Endothelial cell of umbilical vein (primary cell): Measurements from ENCODE around the gene PCDHGA6. TPM values are rescaled to one million over a fixed set of nuclear protein-coding genes. Genes with fewer than 3 reads are reported as not detected.

Experiments
- BruUV-seq: library from RNA; stranded (reverse); fragments of 400-500 nt; replicated peaks from 2 replicates; lab custom pipeline; 2021; lab: Mats Ljungman, UMichigan
- CTCF ChIA-PET: fragments of 300-600, 350-600 bp; sonication (Branson Sonifier 250); formaldehyde crosslinking; loops from one replicate; lab custom pipeline; 2021; ENCODE audit warnings: antibody characterized with exemption, inconsistent platforms; lab: Charles Lee
- POLR2A ChIA-PET: fragments of 300-600, 350-600 bp; sonication (Branson Sonifier 250); formaldehyde crosslinking; loops from one replicate; lab custom pipeline; 2021; ENCODE audit warnings: antibody characterized with exemption, inconsistent platforms; lab: Charles Lee
- DNase-seq: peaks from one replicate; pipeline ENCODE4 v3.0.0-alpha.2; 2011; ENCODE audit warnings: low read depth, low spot score
- FAIRE-seq: peaks from 2 replicates; lab custom pipeline; 2011; peaks lifted over from hg19 to GRCh38; lab: Jason Lieb, UNC
- H2AFZ ChIP-seq: 2 replicates; pipeline ENCODE4 v1.6.0; 2012; ENCODE audit warnings: low read depth, low read length, control low read depth, inconsistent platforms
- H3K27ac ChIP-seq: 2 replicates; pipeline ENCODE4 v1.5.1; 2011; ENCODE audit warnings: low read depth, mild to moderate bottlenecking, control low read depth, low read length, moderate library complexity; ENCODE audit not compliant: insufficient read depth
- H3K27me3 ChIP-seq, 2 experiments: 2 replicates each; pipeline versions ENCODE4 v1.6.0 to v1.6.1; 2011; ENCODE audit warnings: low read length in 2 of 2, mixed read lengths in 1 of 2; ENCODE audit not compliant: control insufficient read depth in 2 of 2, insufficient read depth in 2 of 2
- H3K36me3 ChIP-seq, 2 experiments: 2 replicates in 1 of 2; 3 replicates in 1 of 2; pipeline ENCODE4 v1.5.1; 2011; ENCODE audit warnings: low read length in 2 of 2, mild to moderate bottlenecking in 1 of 2, moderate library complexity in 1 of 2; ENCODE audit not compliant: control insufficient read depth in 2 of 2, insufficient read depth in 2 of 2; ENCODE audit errors: extremely low read depth in 1 of 2
- H3K4me1 ChIP-seq: 3 replicates; pipeline ENCODE4 v1.5.1; 2011; ENCODE audit warnings: mild to moderate bottlenecking, low read length; ENCODE audit not compliant: control insufficient read depth, insufficient read depth; ENCODE audit errors: extremely low read depth
- H3K4me2 ChIP-seq: 2 replicates; pipeline ENCODE4 v1.6.1; 2011; ENCODE audit warnings: low read length, control low read depth, mixed read lengths; ENCODE audit not compliant: insufficient read depth
- H3K4me3 ChIP-seq, 3 experiments: fragments of 200-600 bp in 1 of 3; sonication (generic), shearing (Covaris generic) in 1 of 3; replicated peaks in 1 of 3; 2 replicates each; pipeline ENCODE4 v1.5.1; 2011 to 2016; ENCODE audit warnings: control low read depth in 3 of 3, low read length in 3 of 3, mild to moderate bottlenecking in 2 of 3, inconsistent platforms in 1 of 3, low read depth in 1 of 3, moderate library complexity in 1 of 3; ENCODE audit not compliant: insufficient read depth in 1 of 3
- H3K79me2 ChIP-seq: 2 replicates; pipeline ENCODE4 v1.6.0; 2012; ENCODE audit warnings: low read length, inconsistent platforms; ENCODE audit not compliant: control insufficient read depth, insufficient read depth
- H3K9ac ChIP-seq: replicated peaks from 2 replicates; pipeline ENCODE3; 2011; ENCODE audit warnings: low read length, control low read depth; ENCODE audit not compliant: insufficient read depth; ENCODE audit errors: extremely low read depth
- H3K9me1 ChIP-seq: replicated peaks from 3 replicates; pipeline ENCODE4 v1.6.0; 2011; ENCODE audit warnings: mild to moderate bottlenecking, low read length; ENCODE audit not compliant: control insufficient read depth, insufficient read depth; ENCODE audit errors: extremely low read depth
- H3K9me3 ChIP-seq: replicated peaks from 2 replicates; pipeline ENCODE4 v1.5.1; 2012; ENCODE audit warnings: low read length, inconsistent platforms; ENCODE audit not compliant: control insufficient read depth, insufficient read depth
- H4K20me1 ChIP-seq: replicated peaks from 2 replicates; pipeline ENCODE3; 2011; ENCODE audit warnings: mild to moderate bottlenecking, low read length; ENCODE audit not compliant: control insufficient read depth, insufficient read depth; ENCODE audit errors: extremely low read depth
- EZH2 ChIP-seq: IDR thresholded peaks from 2 replicates; pipeline ENCODE4 v1.6.1; 2012; ENCODE audit warnings: borderline replicate concordance, low read depth, mild to moderate bottlenecking, moderate library complexity, low read length, inconsistent platforms; ENCODE audit not compliant: severe bottlenecking
- FOS ChIP-seq: IDR thresholded peaks from 2 replicates; pipeline ENCODE4 v1.6.1; 2011; ENCODE audit warnings: mild to moderate bottlenecking, low read length, moderate library complexity, borderline replicate concordance; ENCODE audit not compliant: insufficient read depth
- GATA2 ChIP-seq: IDR thresholded peaks from 2 replicates; pipeline ENCODE4 v1.7.0; 2011; ENCODE audit warnings: low read depth, mild to moderate bottlenecking, moderate library complexity, mixed read lengths, low read length; ENCODE audit not compliant: insufficient read length, insufficient read depth
- JUN ChIP-seq: IDR thresholded peaks from 2 replicates; pipeline ENCODE4 v1.6.1; 2011; ENCODE audit warnings: borderline replicate concordance, low read depth; ENCODE audit not compliant: insufficient read length, insufficient read depth
- MYC ChIP-seq: IDR thresholded peaks from one replicate; pipeline ENCODE4 v1.6.1; 2011; ENCODE audit warnings: mild to moderate bottlenecking, low read depth, low read length
- POLR2A ChIP-seq: IDR thresholded peaks from 2 replicates; pipeline ENCODE4 v1.6.1; 2012; ENCODE audit warnings: low read depth, mild to moderate bottlenecking, control low read depth, low read length
- POLR2AphosphoS5 ChIP-seq: IDR thresholded peaks from 2 replicates; pipeline ENCODE4 v1.6.1; 2012; ENCODE audit warnings: low read depth, mild to moderate bottlenecking, control low read depth, low read length, moderate library complexity; ENCODE audit not compliant: insufficient read depth
- dilution Hi-C: fragments of 300-500 bp; cut with MboI; formaldehyde crosslinking; loops from one replicate; pipeline ENCODE4 v1.15.0; 2019; ENCODE audit warnings: low sequenced_read_pairs; ENCODE audit not compliant: extremely low pct_ligation_motif_present
- intact Hi-C: fragments of 100-400 bp; cut with micrococcal nuclease; formaldehyde crosslinking; loops from one replicate; pipeline ENCODE4 v1.10.0; 2022
- polyA plus RNA-seq, 4 experiments: library from polyadenylated mRNA; depleted of rRNA in 3 of 4; stranded (reverse) in 3 of 4; unstranded in 1 of 4; fragments of >200 nt; gene quantifications; 2 replicates each; pipeline versions ENCODE4 v1.2.1 to v1.2.3, GENCODE V29; 2011 to 2012; ENCODE audit warnings: missing spikeins in 1 of 4
- total RNA-seq: library from RNA; stranded (reverse); gene quantifications from 2 replicates; pipeline ENCODE4 v1.2.3, GENCODE V29; 2021
- TF ChIP-seq, protein P1 (sequence below): IDR thresholded peaks from 2 replicates; pipeline ENCODE4 v1.6.1; 2011; ENCODE audit not compliant: insufficient read depth, insufficient read length
- TF ChIP-seq, protein P2 (sequence below), 2 donors: IDR thresholded peaks; 1 replicate in 1 of 2; 2 replicates in 1 of 2; pipeline ENCODE4 v1.5.1; 2011; ENCODE audit warnings: low read length in 2 of 2, mild to moderate bottlenecking in 2 of 2, moderate library complexity in 2 of 2, control low read depth in 1 of 2, inconsistent platforms in 1 of 2, low read depth in 1 of 2; ENCODE audit not compliant: insufficient read depth in 1 of 2; ENCODE audit errors: extremely low read depth in 1 of 2

PCDHGA6 gene
- total and polyA plus RNA-seq, 2 donors (not counting 3 experiments of a cell fraction or from before 2014, with no cell fraction given): 2.6 to 2.7 TPM

DNA sequence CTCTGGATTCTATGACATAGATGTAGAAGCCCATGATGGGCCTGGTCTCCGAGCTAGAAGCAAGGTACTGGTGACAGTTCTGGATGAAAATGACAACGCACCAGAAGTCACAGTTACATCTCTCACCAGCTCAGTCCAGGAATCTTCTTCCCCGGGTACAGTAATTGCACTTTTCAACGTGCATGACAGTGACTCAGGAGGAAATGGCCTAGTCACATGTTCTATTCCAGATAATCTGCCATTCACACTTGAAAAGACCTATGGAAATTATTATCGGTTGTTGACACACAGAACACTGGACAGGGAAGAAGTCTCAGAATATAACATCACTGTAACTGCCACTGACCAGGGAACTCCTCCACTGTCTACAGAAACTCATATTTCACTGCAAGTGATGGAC lies 17.6 kb upstream of the PCDHGA6 start:
- dilution Hi-C loops: no loop called here
- Histone ChIP-seq H3K9me1 (no peaks in the 10 kb centered on the region), H3K9ac (no peak overlapping the region), H3K27me3 (peaks cover 28 to 58% of the 10 kb centered on the region in 2 experiments), H3K27ac (no peak overlapping the region), H3K4me1 (no peaks in the 10 kb centered on the region), H3K79me2 (no peaks in the 10 kb centered on the region), H3K9me3 (no peaks in the 10 kb centered on the region), H3K36me3 (no peaks in the 10 kb centered on the region), H2AFZ (no peak overlapping the region), H3K4me3 (no peak overlapping the region), H3K4me2 (no peak overlapping the region), H4K20me1 (no peaks in the 10 kb centered on the region)
- no peak for FAIRE-seq
- intact Hi-C loops: no loop called here
- BruUV-seq: no TSS peak
- ChIA-PET CTCF (interaction anchor here (0.9 to 3.0 kb wide), 12 partner anchors 8 to 207 kb away, joined by 3 to 25 read pairs (median 6); partner anchors contain the start of genes PCDHGA11, PCDHGA12, PCDHGA2 and PCDHGA3), POLR2A (no interaction called here)
- no peak for DNase-seq
- TF ChIP-seq JUN (no peak), POLR2AphosphoS5 (no peak), POLR2A (no peak), EZH2 (no peak), MYC (no peak), GATA2 (no peak), FOS (no peak)
- TF ChIP-seq, protein P1, sequence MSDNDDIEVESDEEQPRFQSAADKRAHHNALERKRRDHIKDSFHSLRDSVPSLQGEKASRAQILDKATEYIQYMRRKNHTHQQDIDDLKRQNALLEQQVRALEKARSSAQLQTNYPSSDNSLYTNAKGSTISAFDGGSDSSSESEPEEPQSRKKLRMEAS: no peak
- TF ChIP-seq, protein P2, sequence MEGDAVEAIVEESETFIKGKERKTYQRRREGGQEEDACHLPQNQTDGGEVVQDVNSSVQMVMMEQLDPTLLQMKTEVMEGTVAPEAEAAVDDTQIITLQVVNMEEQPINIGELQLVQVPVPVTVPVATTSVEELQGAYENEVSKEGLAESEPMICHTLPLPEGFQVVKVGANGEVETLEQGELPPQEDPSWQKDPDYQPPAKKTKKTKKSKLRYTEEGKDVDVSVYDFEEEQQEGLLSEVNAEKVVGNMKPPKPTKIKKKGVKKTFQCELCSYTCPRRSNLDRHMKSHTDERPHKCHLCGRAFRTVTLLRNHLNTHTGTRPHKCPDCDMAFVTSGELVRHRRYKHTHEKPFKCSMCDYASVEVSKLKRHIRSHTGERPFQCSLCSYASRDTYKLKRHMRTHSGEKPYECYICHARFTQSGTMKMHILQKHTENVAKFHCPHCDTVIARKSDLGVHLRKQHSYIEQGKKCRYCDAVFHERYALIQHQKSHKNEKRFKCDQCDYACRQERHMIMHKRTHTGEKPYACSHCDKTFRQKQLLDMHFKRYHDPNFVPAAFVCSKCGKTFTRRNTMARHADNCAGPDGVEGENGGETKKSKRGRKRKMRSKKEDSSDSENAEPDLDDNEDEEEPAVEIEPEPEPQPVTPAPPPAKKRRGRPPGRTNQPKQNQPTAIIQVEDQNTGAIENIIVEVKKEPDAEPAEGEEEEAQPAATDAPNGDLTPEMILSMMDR (IDR thresholded peaks at IDR 0.05; ENCODE audit: extremely low read depth in 1 of 2, insufficient read depth in 1 of 2, low read depth in 1 of 2, low read length in 2 of 2): no peak
